ENCODE data around the gene PLEKHG5.
"Not testable (repeated sequence)": the region's sequence is repeated elsewhere in the genome, so short reads cannot be mapped to it uniquely, and the experiment has no call there.

PLEKHG5 gene

DNA sequence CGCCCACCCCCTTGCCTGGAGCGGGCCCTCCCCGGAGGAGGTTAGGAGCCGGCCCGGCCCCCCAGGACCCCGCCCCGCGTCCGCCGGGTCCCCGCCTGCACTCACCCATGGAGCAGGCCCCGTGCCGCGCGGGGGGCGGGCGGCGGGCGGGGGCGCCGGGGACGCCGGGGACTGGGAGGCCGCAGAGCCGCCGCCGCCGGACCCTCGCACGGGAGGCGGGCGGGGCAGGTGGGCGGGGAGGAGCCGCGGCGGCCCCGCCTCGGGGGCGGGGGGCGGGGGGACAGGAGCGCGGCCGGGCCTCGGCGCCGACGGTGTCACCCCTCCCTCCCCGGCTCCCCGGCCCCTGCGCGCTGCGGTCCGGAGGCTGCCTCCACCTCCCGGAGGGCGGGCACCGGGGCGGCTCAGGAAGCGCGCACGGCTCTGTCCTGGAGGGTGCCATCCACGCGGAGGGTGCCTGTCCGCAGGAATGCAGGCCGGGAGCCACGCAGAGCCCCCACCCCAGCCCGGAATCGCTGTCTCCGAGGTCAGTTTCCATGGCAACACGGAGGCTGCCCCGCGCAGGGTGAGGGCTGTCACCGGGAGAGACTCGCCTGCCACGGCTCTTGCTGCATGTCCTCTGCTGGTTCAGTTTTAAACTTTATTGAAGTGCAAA lies 5.9 kb upstream of the PLEKHG5 start:
- no peak for DNase-seq (ENCODE audit: low read depth in 2 of 3, low spot score in 2 of 3)

DNA sequence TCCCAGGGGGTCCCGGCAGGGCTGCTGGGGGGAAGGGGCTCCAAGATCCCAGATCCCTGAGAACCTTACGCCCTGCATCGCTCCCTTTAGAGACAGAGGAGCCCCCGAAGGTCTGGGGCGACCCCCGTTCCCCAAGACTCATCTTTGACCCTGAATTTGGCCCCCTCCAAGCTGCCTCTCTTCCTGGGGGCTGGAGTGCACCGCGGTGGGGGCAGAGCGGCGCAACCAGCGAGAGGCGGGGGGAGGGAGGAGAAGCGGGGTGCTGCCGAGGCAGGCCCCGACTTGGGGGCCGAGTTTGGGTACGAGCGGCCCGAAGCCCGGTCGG lies 5.4 kb upstream of the PLEKHG5 start:
- DNase-seq (ENCODE audit: low read depth in 2 of 3, low spot score in 2 of 3): no peak

DNA sequence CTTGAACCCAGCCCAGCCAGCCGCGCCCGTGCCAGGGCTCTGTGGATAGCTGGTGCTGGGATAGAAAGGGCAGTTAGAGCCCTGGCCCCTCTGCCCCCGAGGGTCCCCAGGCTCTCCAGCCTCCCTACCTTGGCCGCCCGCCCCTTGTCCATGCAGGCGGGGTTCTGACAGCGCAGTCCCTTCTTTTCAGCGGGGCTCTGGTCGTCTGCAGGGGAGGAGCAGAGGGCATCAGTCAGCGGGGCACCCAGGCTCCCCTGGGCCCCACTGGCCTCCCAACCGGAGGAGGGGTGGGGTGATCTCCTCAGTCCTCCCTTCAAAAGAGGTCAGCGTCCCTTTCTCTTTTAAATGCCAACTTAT lies 4.9 kb upstream of the PLEKHG5 start:
- no peak for DNase-seq (ENCODE audit: low read depth in 2 of 3, low spot score in 2 of 3)

DNA sequence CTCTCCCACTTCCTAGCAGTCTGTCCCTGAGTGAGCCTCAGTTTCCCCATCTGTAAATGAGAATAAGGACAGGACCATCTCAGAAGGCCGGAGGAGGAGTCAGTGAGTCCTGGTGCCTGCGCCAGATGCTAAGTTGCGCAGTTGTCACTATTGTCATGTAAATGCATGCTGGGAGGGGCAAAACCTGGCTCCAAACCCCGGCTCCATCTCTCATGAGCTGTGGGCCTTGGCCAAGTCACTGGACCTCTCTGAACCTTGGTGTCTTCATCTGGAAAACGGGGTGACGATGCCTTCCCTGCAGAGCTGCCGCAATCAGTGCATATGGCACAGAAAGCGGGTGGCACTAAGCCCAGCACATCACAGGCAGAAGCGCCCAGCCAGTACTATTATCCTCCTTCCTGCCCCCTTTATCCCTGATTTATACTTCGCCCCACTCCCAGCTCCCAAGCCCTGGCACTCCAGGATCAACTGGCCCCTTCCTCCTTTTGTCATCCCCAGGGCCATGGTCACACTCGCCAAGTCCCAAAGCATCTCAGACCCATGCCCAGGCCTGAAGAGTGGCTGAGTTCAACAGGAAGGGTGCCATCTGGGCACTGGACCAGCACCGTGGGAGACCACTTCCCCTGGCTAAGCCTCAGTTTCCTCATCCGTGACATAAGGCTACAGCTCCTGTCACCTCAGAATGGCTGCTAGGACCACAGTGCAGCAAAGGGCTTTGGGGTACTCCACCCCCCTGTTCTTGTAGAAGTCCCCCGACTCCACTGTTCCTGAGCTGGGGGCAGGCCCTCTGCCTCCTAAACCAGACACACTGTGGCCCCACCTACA lies 4.3 kb upstream of the PLEKHG5 start:
- DNase-seq (ENCODE audit: low read depth in 2 of 3, low spot score in 2 of 3): no peak

DNA sequence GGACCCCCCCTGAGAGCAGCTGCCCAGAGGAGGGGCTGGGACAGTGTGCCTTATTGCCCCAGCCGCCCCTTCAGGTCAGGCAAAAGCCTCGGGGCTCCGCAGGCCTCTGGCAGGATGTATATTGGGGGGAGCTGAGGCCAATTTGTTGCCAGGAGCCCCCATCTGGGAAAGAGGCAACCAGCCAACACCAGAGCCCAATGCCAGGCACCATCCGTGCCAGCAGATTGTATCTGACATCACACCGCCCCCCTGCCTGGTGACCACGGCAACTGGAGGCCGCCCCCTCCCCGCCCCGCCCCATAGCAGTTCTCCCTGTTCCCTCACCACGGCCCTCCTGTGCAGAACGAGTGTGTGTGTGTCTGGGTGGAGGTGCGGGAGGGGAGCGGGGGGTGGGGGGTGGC lies 3.6 kb upstream of the PLEKHG5 start:
- DNase-seq (ENCODE audit: low read depth in 2 of 3, low spot score in 2 of 3): no peak

DNA sequence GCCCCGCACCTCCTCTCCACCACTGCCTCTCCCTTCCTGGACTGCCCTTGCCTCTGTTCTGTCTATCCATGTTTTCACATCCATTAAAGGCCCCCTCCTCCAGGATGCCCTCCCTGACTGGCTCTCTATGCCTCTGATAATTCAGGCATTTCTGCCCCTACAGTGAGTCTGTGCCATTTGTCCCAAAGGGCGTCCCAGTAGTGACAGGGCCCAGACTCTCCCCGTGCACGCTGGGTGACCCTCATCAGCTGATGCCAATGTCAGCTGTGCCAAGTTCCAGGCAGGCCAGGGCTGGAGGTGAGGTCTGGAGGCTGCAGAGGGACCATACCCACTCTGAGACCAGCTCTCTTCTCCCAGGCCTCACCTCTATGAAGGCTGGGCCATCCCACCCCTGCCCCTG lies 3.2 kb upstream of the PLEKHG5 start:
- no peak for DNase-seq (ENCODE audit: low read depth in 2 of 3, low spot score in 2 of 3)

DNA sequence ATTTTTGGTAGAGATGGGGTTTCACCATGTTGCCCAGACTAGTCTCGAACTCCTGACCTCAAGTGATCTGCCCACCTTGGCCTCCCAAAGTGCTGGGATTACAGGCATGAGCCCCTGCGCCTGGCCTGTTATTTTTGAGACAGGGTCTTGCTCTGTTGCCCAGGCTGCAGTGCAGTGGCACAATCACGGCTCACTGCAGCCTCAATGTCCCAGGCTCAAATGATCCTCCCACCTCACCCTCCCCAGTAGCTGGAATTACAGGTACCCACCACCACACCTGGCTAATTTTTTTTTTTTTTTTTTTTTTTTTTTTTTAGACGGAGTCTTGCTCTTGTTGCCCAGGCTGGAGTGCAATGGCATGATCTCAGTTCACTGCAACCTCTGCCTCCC lies 2.4 kb upstream of the PLEKHG5 start:
- DNase-seq (ENCODE audit: low read depth in 2 of 3, low spot score in 2 of 3): not testable (repeated sequence)

DNA sequence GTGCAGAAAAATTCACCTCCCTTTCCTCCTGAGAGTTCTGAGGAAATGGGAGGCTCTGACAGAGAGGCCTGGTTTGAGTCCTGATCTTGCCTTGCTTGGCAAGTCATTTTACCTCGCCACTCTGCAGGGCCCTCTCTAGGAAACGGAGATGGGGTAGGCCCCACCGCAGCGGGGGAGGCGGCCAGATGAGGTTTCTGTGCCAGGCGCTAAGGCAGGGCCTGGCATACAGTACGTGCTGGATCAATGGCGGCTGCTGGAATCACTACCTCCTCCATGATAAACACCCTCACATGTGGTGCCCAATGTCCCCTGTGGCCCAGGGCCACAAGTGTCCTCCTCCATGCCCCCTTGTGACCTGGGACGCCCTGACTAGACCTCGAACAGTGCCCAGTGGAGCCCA lies 499 bp upstream of the PLEKHG5 start:
- no peak for DNase-seq (ENCODE audit: low read depth in 2 of 3, low spot score in 2 of 3)

DNA sequence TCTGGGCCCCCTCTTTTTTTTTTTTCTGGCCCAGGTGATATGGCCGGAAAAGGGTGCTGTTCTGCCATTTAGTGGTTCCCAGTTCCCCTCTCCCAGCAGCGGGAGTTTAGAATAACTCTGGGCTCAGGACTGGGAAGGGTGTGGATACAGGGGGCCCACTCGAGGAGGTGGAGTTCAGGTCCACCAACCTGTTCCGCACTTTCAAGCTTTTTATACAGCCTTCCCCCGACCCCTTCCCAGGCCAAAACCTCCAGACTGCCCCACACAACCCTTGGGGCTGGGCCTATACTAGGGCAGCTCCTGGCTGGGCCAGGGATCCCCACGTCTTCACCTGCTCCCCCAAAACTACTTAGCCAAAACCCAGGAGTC lies 402 bp downstream of the PLEKHG5 start:
- no peak for DNase-seq (ENCODE audit: low read depth in 2 of 3, low spot score in 2 of 3)

DNA sequence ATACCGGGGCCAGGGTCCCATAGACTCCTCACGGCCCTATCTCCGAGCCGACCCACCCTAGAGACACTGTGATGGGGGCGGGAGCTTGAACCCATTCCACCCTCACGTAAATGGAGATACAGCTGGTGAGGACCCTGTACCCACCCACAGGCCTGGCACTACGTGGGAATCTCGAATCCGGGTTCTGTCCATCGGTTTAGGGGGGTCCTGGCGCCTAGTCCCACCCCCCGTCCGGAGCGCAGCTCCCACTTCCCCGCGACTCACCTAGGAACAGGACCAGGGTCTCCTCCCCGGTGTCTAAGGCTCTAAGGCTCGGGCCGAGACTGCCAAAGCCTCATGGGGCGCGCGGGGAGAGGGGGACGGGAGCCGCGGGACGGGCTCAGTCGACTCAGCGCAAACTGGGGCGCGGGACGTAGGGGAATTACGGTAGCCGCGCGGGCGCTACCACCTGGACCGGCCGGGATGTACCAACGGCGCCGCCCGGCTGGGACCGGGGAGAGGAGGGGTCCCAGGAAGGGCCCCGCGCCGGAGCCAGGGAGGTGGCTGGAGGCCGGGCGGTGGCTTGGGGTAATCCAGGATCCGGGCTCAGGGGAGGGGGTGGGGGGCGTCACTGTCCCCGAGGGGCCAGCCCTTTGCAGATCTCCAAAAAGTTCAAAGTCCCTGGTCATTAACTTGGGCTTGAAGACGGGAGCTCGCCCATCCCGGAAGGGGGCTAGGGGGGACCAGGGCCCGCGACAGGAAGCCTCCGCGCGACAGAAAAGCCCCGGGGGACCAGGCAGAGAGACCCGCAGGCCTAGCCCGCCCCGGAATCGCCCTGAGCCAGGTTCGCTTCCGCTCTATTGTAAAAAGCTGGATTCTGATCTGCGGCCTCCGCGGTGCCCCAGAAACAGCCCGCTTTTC lies 1.0 kb downstream of the PLEKHG5 start:
- DNase-seq (ENCODE audit: low read depth in 2 of 3, low spot score in 2 of 3): peak in 2 of 3 experiments; percentile 35 to 52

DNA sequence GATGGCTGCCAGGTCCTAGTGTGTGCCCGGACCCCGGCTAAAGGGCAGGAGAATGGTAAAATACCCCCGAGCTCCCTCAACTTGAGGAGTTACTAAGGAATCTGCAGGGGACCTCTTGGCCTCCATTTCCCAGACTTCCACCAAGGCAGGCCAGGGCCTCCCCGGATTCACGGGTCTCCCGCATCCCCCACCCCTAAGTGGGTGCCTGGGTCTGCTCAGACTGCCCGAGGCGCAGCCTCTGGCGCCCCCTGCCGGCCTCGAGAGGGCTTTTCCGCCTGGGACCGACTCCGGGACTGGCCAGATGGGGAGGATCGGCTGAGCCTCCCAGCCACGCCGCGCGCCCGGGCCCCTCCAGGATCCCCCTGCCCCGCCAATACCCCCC lies 1.7 kb downstream of the PLEKHG5 start:
- peak; percentile 51 to 68 (median 65) for DNase-seq (ENCODE audit: low read depth in 2 of 3, low spot score in 2 of 3)

DNA sequence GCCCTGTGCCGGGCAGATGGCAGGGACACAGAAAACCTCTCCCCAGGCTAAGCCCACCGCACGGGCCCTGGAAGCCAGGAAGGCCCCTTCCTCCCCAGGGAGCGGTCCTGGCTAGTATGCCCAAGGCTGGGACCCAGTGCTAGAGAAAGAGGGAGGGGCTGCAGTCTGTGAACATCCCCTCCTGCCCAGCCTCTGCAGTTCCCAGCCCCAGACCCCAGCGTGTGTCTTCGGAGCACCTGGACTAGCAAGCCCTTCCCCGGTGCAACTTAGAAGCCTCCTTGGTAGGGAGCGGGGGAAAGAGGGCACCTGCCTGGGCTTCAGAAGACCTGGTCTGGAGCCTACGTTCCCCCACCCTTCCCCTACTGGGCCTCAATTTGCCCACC lies 2.1 kb downstream of the PLEKHG5 start:
- DNase-seq (ENCODE audit: low read depth in 2 of 3, low spot score in 2 of 3): no peak

DNA sequence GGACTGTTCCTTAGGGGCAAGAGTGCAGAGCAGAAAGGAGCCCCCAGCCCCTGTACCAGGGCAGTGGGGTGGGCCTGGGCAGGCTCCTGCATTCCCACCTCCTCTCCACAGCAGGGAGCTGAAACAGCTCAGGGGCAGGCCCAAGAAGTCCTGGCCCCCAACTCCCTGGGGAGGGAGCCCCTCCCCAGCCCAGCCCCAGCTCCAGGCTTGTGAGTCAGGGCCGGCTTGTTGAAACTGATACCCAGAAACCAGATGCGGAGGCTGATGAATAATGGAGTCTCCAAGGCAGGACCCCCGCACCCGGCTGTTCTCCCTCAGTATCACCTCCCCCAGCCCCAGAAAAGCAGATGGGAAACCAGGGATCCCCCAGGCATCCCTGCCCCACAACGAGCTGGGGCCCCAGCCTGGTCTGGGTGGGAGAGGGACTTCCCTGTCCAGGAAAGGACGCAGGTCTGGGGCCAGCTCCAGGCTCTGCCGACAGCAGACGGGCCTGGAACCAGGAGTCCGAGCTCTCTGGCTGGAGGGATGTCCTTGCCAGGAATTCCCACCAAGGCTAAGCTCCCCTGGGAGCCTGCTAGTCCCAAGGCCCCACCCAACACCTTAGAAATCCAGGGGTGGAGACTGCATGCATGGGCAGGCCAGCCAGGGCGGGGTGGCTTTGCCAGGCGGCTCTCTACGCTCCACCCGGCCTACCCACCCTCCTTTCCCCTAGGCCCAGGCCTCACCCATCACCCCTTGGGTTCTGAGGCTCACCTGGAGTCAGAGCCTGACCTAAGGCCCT lies 2.7 kb downstream of the PLEKHG5 start:
- DNase-seq (ENCODE audit: low read depth in 2 of 3, low spot score in 2 of 3): no peak

DNA sequence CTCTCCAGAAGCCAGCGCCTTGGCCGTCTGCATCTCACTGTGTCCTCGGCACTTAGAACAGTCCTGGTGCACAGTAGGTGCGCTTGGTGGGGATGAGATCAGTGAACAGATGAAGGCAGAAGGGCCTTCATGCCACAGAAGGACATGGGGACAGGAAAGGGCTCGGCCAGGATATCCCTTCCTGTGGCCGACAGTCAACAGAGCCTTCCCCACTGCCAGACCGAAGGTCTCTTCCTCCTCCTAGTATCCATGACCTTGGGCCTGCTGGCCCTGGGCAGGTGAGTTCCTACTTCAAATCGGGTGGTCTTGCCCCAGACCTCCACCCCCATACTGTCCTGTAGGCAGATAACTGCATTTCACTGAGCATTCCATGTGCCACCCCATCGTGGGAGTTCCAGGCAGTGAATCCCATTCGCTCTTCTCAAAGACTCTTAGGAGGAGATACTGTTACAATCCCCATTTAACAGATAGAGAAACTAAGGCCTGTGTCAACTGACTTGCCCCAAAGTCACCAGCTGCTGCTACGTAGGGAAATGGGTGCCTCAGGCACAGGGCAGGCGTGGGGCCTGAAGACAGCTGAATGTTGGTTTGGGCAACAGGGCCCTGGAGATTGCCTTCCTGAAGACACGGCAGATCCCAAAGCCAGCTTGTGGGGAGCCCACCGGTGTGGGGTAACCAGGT lies 3.5 kb downstream of the PLEKHG5 start:
- no peak for DNase-seq (ENCODE audit: low read depth in 2 of 3, low spot score in 2 of 3)

DNA sequence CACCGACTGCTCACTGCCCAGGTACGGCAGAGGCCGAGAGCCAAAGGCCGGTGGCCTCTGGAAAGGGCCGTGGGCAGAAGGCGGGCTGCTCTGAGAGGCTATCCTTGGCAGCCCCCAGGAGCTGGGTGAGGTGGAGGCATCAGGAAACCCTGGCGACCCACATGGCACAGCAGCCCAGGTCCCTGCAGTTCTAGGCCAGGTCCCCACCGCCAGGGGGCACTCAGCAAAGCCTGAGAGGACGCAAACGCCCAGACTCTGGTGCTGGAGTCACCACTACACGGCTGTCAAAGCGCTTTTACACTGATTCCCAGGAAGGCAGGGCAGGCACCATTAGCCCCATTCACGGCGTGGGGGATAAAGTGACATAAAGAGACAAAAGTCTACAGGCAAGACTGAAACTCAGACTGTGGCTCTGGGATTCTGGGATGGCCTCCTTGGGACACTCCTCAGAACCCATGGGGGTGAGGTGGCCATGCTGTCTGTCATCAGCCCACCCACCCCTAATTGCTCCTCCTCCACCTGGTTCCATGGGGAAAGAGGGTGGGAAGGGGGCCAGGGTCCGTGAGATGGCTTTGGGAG lies 4.9 kb downstream of the PLEKHG5 start:
- peak; percentile 58 to 87 (median 70) for DNase-seq (ENCODE audit: low read depth in 2 of 3, low spot score in 2 of 3)

DNA sequence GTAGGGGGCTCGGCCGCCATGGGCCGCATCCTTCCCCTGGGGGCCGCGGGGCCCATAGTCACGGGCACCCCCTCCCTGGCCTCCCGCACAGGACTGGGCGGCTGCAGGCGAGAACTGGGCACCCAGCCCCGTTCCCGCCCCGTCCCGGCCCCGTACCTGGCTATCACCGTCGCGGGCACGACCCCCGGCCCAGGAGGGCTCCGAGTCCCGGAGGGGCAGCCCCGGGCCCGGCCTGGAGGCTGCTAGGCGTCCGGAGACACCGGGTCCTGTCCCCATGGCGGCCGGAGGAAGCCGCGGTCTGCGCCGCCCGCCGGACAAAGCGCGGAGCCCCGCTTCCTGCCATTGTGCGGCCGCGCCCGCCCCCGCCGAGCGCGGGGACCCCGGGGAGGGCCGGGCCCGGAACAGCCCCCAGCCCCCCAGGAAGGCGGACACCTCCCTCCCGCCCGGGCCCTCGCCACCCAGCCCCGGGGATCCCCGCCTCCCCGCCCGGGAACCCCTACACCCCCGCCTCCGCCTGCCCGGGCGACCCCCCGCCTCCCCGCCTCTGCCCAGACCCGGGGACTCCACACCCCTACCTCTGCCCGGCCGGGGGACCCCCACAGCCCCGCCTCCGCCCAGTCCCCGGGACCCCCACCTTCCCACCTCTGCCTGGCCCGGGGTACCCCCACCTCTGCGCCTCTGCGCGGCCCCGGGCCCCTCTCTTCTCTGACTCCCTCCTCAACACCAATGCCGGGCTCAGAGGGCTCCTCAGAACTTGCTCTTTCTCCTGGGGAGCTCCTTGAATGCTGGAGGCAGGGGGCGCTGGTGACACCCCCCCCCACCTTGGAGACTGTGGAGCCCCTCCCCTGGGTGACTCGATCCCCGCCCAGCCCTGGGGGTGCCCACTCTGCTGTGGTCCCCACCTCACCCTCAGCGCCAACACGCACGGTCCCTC lies 6.0 kb downstream of the PLEKHG5 start:
- no peak for DNase-seq (ENCODE audit: low read depth in 2 of 3, low spot score in 2 of 3)

DNA sequence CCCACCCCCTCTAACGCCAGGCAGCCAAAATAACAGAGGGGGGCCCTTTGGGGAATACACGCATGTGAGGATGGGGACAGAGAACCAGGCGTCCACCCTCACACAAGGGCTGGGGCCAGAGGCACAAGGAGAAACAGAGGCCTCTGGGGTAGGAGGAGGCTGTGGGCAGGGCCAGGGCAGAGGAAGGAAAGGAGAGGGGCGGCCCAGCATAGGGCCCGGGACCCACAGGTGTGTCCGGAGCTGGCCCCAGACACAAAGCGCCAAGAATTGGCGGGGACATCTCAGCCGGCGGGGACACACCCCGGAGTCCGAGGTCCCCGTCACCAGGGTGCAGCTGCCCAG lies 6.7 kb downstream of the PLEKHG5 start:
- DNase-seq (ENCODE audit: low read depth in 2 of 3, low spot score in 2 of 3): no peak

DNA sequence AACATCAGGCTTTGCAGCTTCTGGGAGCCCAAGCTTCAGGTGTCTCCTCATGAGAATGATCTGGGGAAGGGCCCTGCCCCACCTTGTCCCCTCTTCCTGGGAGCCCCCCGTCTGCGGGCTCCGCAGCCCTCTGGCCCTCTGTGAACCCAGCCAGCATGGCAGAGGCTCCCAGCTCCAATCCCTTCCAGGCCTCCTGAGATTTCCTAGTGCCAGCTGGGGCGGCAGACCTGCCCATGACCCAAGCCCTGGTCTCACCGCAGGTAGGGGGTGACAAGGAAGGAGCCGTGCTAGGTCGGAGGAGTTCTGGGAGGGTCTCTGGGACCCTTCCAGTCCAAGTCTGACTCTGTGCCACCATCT lies 7.7 kb downstream of the PLEKHG5 start:
- DNase-seq (ENCODE audit: low read depth in 2 of 3, low spot score in 2 of 3): no peak

DNA sequence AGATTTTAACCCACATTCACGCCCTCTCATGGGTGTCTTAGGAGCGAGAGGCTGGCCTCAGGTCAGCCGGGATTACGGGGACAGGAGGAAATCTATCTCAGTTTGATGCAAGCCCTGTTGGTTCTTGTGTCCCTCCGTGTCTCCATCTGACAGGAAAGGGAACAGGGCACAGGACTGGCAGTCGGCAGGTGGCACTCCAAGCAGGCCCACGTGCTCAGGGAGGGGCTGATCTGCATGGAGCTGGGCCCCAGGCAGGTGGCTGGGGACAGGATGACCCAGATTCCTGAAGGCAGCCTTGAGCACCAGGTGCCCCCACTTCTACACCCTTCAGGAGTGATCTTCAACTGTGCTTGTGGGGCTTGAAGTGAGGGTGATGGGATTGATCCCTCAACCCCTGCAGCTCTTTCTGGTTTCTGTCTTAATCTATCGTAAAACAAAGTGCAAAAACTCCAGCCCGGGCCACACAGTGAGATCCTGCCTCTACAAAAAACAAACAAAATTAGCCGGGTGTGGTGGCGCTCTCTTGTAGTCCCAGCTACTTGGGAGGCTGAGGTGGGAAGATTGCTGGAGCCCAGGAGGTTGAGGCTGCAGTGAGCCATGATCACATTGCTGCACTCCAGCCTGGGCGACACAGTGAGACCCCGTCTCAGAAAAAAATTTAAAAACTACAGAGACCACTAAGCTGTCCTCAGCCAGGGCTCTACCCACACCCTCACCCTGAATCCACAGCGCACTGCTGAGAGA lies 8.3 kb downstream of the PLEKHG5 start:
- DNase-seq (ENCODE audit: low read depth in 2 of 3, low spot score in 2 of 3): no peak
